HG03280 (cell line): ENCODE data around the gene RPL27.
"Not testable (repeated sequence)": the region's sequence is repeated elsewhere in the genome, so short reads cannot be mapped to it uniquely, and the experiment has no call there.

ENCODE experiments used
- ATAC-seq: cut with Tn5 transposase; IDR thresholded peaks from one replicate; pipeline ENCODE4 v1.9.1; 2021; ENCODE audit warnings: mild to moderate bottlenecking, moderate library complexity; ENCODE audit not compliant: unreplicated experiment

RPL27 gene

GRCh38 chr17:42992872-42993271 lies 5.3 kb upstream of the RPL27 start:
- ATAC-seq = no peak

GRCh38 chr17:42993913-42994312 lies 4.3 kb upstream of the RPL27 start:
- not testable (repeated sequence) for ATAC-seq

GRCh38 chr17:42997390-42997983 lies 732 bp upstream of the RPL27 start:
- ATAC-seq = peak; percentile 7

GRCh38 chr17:42999003-42999525 lies 845 bp downstream of the RPL27 start:
- ATAC-seq = no peak

GRCh38 chr17:43000894-43001293 lies 2.7 kb downstream of the RPL27 start:
- ATAC-seq = not testable (repeated sequence)

GRCh38 chr17:43003542-43004172 lies 5.4 kb downstream of the RPL27 start:
- no peak for ATAC-seq

- peak; percentile 89 for ATAC-seq
Observed at GRCh38 chr17:43006639-43007551, 8.7 kb downstream of the RPL27 start, which contains the start of gene IFI35. TSS of gene IFI35 (plus strand) at chr17:43006784. CDS start at chr17:43006948, 164 bp downstream.

- ATAC-seq = no peak
Observed at GRCh38 chr17:43010667-43011308, 12.6 kb downstream of the RPL27 start.

- ATAC-seq = no peak
Observed at GRCh38 chr17:43011728-43012472, 13.7 kb downstream of the RPL27 start.

GRCh38 chr17:43013296-43013695 lies 15.1 kb downstream of the RPL27 start:
- ATAC-seq = no peak

- ATAC-seq = no peak
Observed at GRCh38 chr17:43014020-43014648, 15.9 kb downstream of the RPL27 start.

- ATAC-seq = no peak
Observed at GRCh38 chr17:43014649-43015542, 16.7 kb downstream of the RPL27 start.

GRCh38 chr17:43015579-43015978 lies 17.4 kb downstream of the RPL27 start:
- no peak for ATAC-seq

GRCh38 chr17:43016216-43016615 lies 18.0 kb downstream of the RPL27 start:
- ATAC-seq = no peak

GRCh38 chr17:43018008-43018853 lies 20.0 kb downstream of the RPL27 start:
- ATAC-seq = no peak

GRCh38 chr17:43018932-43019331 lies 20.7 kb downstream of the RPL27 start:
- ATAC-seq = no peak

- ATAC-seq = no peak
Observed at GRCh38 chr17:43019418-43019817, 21.2 kb downstream of the RPL27 start.
